T-helper 1 cell (primary cell): Measurements from ENCODE around the gene B4GALNT4.
"Not testable (repeated sequence)": the region's sequence is repeated elsewhere in the genome, so short reads cannot be mapped to it uniquely, and the experiment has no call there.

ENCODE experiments used
- DNase-seq, 5 donors: peaks; one replicate each; pipeline ENCODE4 v3.0.0-alpha.2; 2012 to 2020

The B4GALNT4 gene

DNA sequence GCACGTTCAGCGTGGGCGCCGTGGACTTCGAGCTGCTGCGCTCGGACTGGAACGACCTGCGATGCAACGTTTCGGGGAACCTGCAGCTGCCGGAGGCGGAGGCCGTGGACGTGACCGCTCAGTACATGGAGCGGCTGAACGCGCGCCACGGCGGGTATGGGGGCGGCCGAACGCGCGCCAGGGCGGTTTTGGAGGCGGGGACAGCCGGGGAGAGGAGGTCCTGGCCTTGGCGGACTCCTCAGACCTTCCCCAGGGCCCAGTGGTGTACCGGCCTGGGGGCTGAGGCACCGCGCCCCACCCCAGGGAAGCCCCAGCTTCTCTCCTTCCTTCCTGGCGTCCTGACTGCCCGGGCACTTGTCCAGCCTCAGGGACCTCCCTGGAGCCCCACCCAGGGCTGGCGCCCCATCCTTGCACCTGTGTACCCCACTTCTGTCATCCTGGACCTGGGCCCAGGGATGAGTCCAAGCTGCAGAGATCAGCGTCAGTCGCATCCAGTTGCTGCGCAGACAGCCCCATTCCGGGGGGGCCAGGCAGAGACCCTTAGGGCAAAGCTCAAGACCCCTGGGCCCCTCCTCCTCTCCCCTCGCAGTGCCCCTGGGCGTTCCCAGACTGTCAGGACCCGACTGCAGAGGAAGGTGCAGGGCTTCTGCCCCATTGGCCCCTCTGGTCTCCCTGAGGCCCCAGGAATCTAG lies 8.0 kb downstream of the B4GALNT4 start:
- DNase-seq, result no peak

DNA sequence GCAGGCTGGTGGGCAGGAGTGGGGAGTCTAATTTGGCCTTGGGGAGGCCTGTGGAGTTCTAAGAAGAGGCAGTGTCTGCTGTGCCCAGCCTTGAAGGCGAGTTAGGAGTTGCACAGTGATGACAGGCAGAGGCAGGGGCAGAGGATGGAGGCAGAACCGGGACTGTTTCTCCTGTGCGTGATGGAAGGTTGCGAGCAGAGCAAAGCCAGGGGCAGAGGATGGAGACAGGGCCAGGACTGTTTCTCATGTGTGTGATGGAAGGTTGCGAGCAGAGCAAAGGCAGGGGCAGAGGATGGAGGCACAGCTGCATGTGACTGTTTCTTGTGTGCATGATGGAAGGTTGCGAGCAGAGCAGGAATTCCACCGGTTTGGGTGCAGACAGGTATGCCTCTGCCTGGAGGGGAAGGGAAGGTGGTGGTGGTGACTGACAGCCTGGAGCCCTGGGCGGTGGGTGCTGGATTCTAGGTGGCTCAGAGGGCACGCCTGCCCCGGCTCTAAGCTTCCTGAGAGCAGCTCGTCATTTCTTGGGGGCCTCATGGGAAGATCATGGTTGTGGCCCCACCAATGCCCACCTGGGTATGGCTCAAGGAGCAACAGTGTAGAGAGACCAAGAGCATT lies 8.7 kb downstream of the B4GALNT4 start:
- DNase-seq, result no peak

DNA sequence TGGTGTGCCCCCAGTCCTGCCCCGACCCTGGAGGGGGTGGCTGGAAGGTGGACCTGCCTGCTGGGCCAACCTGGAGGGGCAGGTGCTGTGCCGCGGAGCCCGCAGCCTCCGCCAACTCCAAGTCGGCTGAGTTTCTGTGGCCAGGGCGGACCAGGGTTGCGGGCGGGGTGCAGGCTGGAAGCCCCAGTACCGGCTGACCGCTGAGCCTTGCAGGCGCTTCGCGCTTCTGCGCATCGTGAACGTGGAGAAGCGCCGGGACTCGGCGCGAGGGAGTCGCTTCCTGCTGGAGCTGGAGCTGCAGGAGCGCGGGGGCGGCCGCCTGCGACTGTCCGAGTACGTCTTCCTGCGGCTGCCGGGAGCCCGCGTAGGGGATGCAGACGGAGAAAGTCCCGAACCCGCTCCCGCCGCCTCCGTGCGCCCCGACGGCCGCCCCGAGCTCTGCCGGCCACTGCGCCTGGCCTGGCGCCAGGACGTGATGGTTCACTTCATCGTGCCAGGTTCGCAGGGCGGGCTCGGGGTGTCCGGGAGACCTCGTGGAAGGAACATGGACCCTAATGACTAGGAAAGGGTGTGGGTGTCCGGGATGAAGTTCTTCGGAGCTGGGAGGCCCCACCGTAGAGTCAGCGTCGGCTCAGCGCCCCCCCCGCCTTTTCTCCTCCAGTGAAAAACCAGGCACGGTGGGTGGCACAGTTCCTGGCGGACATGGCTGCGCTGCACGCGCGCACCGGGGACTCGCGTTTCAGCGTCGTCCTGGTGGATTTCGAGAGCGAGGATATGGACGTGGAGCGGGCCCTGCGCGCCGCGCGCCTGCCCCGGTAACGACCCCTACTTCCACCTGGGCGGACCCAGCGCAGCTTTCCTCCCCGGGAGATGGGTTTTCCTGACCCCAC lies 10.2 kb downstream of the B4GALNT4 start:
- DNase-seq, result no peak

DNA sequence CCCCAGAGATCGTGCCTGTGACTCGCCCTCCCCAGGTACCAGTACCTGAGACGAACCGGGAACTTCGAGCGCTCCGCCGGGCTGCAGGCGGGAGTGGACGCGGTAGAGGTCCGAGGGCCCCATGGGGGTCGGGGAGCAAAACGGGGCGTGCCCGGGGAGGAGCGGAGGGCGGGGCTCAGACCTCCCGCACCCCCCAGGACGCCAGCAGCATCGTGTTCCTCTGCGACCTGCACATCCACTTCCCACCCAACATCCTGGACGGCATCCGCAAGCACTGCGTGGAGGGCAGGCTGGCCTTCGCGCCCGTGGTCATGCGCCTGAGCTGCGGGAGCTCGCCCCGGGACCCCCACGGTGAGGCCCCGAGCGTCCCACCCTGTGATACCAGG lies 10.8 kb downstream of the B4GALNT4 start:
- no peak for DNase-seq

DNA sequence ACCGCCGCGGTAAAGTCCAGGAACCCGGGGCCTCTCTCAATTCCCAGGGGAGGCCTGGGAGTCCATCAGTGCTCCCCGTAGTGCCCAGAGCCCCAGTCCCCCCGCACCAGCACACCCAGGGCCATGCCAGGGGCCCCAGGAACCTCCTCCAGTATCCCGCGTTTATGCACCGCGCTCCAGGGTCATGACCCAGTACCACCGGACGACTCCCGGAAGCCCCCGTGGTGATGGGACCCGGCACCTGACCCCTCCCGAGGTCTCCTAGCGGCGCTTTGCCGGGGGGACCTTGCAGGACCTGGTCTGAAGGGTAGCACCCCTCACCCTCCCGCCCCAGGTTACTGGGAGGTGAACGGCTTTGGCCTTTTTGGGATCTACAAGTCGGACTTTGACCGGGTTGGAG lies 11.2 kb downstream of the B4GALNT4 start:
- DNase-seq, result no peak

DNA sequence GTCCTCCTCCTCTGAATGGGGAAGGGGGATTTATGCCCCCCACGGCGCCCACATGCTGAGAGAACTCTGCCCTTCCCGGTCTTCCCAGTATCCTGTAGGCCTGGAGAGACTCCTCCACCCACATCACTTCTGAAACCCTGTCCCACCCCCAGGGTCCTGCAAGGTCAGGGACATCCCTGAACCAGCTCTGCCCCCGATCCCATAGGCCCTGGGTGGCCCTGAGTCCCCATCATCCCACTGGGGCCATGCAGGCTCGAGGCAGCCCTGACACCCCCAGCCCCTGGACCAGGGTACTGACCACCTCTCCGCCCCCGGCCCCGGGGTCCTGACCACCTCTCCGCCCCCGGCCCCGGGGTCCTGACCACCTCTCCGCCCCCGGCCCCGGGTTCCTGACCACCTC lies 11.7 kb downstream of the B4GALNT4 start:
- no peak for DNase-seq

DNA sequence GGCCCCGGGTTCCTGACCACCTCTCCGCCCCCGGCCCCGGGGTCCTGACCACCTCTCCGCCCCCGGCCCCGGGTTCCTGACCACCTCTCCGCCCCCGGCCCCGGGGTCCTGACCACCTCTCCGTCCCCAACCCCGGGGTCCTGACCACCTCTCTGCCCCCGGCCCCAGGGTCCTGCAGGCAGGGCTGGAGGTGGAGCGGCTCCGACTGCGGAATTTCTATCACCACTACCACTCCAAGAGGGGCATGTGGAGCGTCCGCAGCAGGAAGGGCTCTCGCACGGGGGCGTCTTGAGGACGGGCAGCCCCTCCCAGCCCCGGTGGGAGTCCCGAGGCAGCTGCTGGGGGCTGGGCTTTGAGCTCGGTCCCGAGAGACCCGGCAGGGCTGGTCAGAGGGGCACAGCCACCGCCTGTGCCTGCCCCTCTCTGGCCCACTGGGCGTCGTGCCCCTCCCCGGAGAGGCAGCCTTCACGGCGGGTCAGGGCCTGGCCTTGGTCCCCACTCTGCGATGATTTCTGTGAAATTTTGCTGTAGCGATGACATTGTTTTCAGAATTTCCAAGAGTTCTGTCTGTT lies 12.3 kb downstream of the B4GALNT4 start:
- DNase-seq, result no peak

DNA sequence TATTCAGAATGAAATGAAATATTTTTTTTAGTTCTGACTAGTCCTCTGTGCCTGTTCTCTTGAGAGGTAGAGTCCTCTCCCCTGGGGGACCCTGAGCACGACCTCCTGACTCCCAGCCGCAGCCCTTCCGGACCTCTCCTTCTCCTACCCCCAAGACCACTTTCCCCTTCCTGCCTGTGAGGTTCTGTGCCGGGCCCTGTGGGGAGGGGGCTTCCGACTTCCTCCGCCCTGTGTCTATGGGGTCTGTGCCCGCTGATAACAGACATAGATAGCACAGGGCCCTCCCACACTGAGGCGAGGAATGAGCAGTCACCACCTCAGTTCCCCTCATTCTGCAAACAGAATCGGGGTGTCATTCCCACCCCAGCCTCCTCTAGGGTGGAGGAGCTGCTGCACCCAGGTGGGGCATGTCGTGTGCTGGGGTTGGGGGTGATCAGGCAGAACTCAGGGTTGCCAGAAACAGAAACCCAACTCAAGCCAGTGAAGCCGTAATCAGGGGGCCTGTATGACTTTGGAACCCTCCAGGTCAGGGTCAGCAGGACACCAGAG lies 12.9 kb downstream of the B4GALNT4 start:
- no peak for DNase-seq

DNA sequence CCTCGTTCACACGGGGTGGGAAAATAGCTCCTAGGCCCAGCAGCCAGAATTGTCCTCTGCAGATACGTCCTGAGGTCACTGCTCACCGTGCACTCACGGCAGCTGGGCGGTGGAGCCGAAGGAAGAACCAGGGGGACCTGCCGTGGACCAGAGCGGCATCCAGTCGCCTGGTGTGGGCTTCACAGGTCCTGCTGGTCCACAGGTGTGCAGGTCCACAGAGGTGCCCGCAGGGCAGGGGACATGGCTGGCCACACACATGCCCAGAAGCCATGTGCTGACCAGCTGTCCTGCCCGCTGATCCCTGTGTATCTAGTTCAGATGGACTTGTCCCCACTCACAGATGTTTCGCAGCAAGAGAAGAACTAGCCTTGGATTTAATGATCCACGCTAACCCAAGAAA lies 14.1 kb downstream of the B4GALNT4 start:
- DNase-seq, result no peak

DNA sequence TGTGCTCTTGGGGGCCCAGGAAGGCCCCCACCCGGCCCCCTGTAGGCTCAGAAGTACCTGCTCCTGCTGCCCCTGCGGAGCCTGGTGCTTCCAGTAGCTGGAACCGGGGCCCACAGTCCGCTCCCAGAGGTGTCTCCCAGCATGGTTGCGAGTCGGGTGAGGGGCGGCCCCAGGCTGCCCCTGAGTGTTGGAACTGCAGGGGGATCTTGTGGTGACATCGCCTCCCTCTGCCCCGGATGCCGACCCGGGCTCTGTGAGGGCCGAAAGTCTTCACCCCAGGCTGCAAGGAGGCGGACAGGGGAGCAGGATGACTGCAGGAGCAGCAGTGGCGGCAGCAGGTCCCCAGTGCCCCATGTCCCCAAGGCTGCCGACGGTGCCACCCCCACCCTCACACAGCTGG lies 15.2 kb downstream of the B4GALNT4 start:
- no peak for DNase-seq

DNA sequence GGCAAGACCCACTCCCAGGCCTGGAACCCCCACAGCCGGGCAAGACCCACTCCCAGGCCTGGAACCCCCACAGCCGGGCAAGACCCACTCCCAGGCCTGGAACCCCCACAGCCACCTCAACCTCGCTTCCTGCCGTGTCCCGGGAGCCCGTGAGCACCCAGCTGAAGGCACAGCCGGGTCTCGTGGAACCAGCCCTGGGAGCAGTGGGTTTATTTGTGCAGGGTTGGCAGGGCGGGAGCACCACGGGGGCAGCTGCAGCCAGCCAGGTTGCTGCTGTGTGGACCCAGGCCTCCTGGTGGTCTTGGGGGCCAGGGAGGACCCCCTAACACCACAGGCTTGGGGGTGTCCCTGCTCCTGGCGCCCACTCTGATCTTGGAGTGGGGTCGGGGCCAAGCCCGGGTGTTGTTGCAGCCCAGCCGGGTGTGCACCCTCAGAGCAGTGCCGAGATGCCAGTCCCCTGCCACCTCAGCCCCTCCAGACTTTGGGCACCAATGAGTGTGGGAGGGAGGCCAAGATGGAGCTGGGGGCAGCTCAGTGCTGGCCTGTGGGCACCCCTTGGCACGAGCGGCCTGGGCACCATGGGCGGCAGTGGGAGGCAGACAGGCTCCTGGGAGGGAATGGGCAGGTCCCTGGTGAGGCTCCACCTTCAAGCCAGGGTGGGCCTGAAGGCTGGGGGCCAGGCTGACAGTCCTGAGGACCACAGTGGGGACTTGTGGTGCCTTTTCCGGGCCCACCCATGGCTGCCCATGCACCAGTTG lies 16.5 kb downstream of the B4GALNT4 start:
- DNase-seq, result no peak

DNA sequence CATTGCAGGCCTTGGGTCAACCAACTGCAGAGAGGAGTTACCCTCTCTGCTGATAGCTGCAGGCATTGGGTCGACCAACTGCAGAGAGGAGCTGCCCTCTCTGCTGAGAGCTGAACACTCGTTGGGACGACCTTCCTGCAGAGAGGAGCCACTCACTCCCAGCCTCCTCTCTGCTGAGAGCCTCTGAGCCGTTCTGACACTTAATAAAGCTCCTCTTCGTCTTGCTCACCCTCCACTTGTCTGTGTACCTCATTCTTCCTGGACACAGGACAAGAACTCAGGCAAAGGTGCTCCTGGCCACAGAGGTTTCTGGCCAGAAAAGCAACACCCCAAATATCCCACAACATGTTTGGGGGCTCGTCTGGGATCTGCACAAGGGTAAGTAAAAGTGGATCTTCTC lies 17.2 kb downstream of the B4GALNT4 start:
- DNase-seq, result no peak

DNA sequence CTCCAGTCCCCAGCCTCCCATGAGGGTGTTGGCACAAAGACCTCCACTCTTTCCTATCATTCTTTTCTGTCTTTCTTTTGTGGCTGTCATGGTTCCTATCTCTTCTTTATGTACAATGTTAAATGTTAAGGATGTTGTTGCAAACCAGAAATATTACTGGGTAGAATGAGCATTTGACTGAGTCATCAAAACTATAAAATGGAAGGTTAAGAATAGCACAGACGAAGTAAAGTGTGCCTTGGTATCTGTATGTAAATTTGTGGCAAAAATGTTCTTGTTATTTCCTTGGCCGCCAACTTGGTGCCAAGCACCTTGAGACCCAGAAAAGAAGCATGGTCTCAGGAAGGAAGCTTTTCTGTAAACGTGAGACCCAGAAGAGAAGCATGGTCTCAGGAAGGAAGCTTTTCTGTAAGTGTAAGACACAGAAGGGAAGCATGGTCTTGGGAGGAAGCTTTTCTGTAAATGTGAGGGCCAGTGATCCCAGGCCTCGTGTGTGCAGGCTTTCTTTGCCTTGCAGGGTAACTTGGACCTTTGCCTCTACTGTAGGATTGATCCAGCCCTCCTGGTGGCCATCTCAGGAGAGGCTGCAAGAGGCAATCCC lies 18.0 kb downstream of the B4GALNT4 start:
- no peak for DNase-seq

DNA sequence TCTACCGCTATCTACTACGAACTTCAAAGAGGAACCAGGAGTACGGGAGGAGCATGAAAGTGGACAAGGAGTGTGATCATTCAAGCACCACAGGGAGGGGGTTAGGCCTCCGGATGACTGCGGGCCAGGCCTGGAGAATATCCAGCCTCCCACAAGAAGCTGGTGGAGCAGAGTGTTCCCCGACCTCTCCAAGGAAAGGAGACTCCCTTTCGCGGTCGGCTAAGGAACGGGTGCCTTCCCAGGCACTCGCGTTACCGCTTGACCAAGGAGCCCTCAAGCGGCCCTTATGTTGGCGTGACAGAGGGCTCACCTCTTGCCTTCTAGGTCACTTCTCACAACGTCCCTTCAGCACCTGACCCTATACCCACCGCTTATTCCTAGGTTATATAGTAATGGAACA lies 20.1 kb downstream of the B4GALNT4 start:
- not testable (repeated sequence) for DNase-seq

DNA sequence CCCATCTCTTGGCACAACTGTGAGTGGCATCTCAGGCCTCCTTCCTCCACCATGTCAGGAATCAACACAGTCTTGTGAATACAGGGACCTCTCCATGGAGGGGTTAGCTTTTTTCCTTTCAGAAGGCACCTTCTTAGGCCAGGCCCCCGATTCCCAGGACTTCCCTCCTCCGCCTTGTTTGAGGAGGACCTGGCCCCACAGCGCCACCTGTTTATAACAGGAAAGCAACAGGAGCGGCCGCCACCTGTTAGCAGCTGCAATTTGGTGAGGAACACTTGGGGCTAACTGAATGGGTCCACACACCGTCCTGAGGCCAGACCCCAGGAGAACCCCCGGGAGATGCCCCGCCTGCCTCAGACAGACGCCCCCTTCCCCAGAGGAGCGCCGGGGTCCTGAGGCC lies 20.9 kb downstream of the B4GALNT4 start:
- no peak for DNase-seq

DNA sequence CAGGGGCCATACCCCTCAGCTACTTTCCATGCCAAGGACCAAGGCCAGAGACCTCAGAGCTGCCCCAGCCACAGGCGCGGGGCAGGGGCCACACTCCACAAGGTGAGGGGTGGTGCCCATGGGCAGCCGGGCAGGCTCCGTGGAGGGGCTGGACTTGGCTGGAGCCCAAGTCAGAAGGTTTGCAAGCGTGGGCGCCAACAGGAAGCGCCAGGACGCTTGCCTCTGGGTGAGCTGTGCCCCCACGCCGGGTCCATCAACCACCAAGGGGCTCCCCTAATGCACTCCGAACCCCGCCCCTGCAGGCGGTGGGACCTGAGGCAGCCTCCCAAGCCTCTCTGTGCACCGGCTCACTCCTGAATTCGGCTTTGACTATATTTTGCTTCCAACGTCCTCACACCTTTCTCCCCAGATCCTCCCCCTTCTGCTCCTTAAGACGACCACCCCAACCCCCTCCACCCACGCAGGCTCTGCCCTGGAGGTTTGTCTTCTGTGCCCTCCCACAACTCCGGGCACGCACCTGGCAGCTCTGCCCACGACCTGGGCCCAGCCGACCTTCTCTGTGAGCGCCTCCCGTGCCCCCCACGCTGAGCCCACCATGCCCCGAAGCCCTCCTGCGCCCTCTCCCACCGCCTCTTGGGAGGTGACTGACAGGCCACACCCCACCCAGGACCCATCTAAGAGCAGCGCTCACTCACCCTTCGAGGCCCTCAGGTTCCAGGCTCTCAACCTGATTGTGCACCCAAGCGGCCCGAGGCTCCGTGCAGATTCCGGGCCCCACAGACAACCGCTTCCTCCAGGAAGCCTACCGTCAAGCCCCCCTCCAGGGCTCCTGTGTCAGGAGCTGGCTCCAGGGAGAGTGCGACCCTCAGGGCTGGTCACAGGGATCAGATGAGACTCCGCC lies 22.1 kb downstream of the B4GALNT4 start:
- no peak for DNase-seq

DNA sequence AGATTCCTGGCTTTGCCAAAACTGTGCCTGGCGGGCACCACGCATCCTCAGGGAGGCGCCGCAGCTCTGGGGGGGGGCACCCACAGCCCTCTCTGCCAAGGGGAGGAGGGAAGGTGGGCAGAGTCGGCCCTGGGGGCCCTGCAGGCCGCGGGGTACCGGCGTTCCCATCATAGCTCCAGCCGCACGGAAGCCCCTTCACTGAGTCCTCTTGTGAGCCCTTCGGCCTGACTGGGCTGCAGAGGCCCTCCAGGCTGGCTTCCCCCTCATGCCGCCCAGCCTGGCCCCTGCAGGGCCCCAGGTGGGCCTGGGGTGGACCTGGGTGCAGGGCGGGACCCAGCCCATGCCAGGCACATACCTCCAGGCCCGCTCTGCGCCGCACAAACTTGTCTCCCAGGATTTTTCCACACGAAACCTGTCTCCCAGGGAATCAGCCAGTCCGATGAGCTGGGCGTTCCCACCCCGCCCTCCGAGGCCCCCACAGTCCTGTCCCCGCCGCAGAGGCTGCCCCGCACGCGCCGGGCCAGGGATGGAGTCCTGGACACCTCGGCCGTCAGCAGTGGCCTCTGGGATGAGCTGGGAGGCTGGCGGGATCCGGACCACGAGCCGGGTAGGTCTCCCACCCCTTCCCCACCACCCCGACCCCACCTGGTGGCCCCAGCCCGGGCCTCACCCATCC lies 22.9 kb downstream of the B4GALNT4 start:
- DNase-seq, result no peak

DNA sequence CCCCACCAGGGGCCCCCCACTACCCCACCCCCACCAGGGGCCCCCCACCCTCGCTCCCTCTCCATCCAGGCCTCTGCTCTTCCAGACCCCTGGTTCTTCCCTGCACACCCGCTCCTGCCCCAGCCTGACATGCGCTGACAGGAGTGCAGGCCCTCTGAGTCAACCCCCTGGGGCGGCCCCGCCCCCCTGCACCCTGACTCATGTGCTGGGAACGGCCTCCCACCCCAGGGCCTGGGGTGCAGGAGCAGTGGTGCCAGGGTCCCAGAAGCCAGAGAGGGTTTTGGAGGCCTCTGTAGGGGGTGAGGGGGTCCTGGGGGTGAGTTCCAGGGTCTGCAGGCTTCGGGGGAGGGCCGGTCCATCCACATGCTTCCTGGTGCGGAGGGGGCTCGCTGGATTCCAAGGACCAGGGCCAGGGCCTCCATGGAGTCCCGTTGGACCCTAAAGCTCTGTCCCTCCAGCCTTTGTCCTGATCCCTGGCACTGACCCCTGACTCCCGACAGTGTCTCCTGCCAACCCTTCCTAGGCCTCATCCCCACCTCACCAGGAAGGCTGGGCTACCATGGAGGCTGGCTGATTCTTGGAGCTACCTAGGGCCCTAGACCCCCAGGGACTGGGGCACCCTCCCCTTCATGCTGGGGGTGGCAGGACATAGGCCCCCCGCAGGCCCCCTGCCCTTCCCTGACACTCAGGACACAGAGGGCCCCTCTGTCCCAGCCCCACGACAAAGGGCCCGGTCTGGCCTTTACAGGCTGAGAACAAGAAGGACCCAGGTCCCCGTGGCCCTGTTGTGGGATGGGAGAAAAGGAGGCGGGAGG lies 24.1 kb downstream of the B4GALNT4 start:
- no peak for DNase-seq
